ENCODE data around the gene APOL3.
"Not testable (repeated sequence)": the region's sequence is repeated elsewhere in the genome, so short reads cannot be mapped to it uniquely, and the experiment has no call there.

Gene APOL3

GRCh38 chr22:36160499-36160942 is at the start of gene APOL3:
TSS of gene APOL3 (minus strand) at chr22:36160755. CDS start at chr22:36149055, 11,700 bp downstream.
- peak; percentile 79 for DNase-seq

GRCh38 chr22:36210224-36210623 is 49.7 kb upstream of the APOL3 start:
- no peak for DNase-seq

DNA sequence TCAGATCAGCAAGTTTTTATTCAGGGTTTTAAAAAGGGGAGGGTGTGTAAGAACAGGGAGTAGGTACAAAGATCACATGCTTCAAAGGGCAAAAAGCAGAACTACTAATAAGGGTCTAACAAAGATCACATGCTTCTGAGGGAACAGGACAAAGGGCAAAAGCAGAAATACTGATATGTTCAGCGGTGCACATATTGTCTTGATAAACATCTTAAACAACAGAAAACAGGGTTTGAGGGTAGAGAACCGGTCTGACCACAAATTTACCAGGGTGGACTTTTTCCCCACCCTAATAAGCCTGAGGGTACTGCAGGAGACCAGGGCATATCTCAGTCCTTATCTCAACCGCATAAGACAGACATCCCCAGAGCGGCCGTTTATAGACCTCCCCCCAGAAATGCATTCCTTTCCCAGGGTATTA is 48.9 kb upstream of the APOL3 start:
- not testable (repeated sequence) for DNase-seq

DNA sequence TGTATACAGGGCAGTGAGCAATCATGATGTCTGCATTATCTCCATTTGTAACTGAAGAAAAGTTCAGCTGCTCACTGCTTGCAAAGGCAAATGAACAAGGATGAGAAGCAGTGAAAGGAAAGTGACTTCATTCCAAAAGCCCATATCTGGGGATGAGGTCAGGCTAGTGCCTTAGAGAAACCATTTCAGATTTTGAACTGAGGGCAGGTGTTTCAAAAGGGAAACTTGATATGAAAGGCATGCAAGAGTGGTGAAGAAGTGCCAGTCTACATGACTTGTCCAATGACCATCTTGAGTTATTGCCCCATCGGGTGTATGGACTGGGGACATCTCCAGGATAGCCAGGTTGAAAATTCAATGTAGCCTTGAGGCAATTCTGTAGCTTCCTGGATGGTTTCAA is 48.4 kb upstream of the APOL3 start:
- no peak for DNase-seq

GRCh38 chr22:36208162-36208765 is 47.7 kb upstream of the APOL3 start:
- DNase-seq = no peak

DNA sequence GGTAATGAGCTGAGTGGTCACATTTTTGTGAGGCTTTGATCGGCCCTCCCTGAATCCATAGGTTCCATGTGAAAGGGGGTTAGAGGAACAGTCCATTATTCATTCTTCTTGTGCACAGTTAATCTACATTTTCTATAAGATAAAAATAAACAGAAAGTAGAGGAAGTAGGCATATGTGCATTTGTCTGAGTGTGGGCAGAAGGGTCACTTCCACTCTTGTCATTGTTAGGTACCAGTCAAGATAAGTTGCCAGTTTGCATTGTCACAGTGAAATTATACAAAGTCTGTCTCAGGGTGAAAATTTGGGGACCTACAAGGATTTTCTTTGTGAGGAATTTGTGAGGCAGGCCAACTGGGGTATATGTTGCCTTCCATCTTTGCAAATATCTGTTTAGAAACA is 45.7 kb upstream of the APOL3 start:
- no peak for DNase-seq

- not testable (repeated sequence) for DNase-seq
Measured at GRCh38 chr22:36205573-36205972, 45.0 kb upstream of the APOL3 start.

DNA sequence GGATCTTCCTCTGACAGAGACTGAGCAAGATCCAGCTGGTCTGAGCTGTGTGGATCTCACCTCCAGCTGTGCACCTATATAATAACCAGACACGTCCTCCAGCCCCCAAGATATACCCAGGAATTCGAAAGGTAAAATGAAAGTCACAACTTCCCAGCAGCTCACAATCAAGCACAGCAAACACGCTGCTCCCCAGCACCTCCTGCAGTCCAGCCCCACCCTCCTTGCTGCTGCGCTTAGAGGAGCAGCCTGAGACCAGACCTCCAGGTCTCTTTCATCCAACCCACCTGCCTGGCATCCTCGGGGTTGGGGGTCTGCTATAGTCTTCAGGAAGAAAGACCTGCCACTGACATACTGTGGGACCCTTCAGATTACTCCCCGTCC is 44.1 kb upstream of the APOL3 start:
- DNase-seq = no peak

DNA sequence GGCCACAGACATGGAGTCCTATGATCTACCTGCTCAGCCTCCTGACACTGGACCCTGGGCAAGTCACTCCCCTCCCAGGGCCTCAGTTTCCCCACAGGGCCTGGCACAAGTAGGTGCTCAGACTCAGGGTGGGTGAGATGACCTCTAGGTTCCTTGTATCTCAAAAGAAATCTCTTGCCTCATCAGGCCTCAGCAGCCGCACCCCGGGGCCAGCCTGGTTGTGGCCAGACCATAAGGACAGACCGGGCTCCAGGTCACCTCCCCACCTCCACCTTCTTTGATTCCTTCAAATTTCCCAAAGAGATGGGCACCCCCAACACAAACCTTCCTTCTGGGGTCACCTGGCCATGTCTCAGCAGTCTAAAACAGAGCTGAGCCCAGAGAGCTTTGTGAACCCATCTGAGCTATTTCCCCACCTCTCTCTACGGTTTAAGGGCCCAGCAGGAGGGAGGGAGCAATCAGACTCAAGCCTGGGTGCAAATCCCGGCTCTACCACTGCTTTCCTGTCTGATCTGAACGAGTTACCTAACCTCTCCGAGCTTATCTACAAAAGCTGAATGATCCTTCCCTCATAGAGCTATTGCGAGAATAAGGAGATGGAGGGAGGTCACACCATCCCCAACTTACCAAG is 43.6 kb upstream of the APOL3 start:
- DNase-seq = no peak

GRCh38 chr22:36203441-36203840 is 42.9 kb upstream of the APOL3 start:
- DNase-seq = not testable (repeated sequence)

GRCh38 chr22:36202906-36203305 is 42.4 kb upstream of the APOL3 start:
- DNase-seq = not testable (repeated sequence)

GRCh38 chr22:36201630-36202319 is 41.2 kb upstream of the APOL3 start, which contains the start of gene APOL4:
TSS of gene APOL4 (minus strand) at chr22:36201809. CDS start at chr22:36201734, 75 bp downstream.
- no peak for DNase-seq

DNA sequence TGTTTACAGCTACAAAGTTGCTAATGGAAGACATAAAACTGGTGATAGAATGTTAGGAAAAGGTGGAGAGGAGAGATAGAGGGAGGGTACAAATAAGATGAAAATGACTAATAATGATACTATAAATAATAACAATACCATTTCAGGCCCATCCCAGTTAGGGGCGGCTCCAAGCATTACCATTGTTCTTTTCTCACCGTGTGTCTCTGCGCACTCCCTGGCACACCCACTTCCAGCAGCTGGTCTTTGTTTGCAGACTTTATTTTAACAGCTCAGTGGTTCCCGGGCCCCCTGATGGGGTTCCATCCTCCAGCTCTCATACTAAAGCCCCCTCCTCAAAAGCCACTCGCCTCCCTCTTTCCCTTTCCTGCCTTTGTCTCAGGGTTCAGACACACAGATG is 40.5 kb upstream of the APOL3 start:
- DNase-seq = not testable (repeated sequence)

GRCh38 chr22:36199001-36199551 is 38.5 kb upstream of the APOL3 start:
- no peak for DNase-seq

- DNase-seq = no peak
Measured at GRCh38 chr22:36198536-36198935, 38.0 kb upstream of the APOL3 start.

- no peak for DNase-seq
Measured at GRCh38 chr22:36197514-36198146, 37.1 kb upstream of the APOL3 start.

DNA sequence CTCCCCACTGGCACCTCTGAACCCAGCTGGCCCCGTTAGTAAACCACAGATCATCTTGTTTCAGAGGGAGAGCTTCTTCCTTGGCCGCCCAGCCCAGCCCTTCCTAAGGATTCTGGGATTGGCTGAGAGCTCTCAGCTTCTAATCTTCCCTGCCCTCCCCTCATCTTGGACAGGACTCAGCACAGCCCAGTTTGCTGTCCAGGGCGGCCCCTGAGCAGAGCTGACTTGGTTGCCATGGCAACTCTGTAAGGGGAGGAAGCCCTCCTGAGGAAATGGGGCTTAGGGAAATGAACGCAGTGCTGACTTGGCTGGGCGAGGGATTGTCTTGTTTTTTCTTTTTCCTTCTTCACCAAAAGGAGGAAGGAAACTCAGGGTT is 36.5 kb upstream of the APOL3 start:
- DNase-seq = no peak

DNA sequence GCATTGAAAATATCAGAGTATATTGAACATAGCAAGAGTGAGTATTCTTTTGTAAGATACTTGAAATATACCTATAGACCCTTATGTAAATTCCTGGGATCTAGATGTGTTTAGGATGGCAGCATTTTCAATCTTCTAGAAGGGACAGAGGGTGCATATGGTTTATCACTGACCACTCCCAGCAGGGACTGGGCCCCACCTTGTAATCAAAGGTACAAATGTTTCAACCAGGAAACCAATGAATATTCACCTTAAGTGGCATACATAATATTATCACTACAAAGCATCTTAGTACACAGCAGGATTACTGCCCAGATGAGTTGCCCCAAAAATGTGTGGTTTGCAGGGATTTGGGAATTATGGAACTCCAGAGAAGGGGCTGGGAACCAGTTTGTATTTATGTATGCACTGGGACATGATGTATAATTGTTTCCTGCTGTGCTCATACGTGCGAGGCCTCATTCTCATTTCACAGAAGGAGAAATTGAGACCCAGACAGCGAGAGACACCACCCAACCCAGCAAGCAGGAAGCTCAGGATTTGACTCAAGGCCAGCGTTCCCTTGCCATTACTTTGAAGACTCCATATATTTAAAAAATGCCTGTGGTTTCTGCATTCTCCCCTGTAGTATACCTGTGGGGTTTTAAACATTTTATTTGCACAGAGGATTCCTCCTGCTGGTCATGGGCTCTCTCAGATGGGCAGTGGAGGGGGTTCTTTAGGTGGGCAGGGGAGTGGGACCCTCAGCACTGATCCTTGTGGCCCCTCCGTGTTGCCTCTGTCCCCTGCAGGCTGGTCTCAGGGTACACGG is 35.9 kb upstream of the APOL3 start:
- no peak for DNase-seq

DNA sequence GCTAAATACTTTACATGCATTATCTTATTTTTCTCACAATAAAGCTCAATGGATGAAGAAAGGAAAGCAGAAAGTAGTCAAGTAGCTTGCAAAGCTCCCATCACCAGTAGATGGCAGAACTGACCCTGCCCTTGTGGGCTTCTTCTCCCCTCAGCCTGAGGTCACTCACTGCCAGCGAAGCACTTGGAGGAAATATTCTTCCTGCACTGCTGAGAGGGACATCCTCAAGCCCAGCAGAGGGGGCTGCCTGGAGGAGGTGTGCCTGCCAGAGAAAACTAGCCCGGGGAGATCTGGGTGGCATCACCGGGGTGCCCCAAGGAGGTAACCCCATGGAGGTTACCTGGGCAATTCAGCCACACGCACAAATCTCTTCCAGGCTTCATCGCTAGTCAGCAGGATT is 34.4 kb upstream of the APOL3 start:
- DNase-seq = peak; percentile 77

GRCh38 chr22:36194385-36194784 is 33.8 kb upstream of the APOL3 start:
- DNase-seq = no peak

GRCh38 chr22:36193577-36193976 is 33.0 kb upstream of the APOL3 start:
- no peak for DNase-seq

- DNase-seq = peak; percentile 17
Measured at GRCh38 chr22:36193171-36193570, 32.6 kb upstream of the APOL3 start.

Measured in activated effector memory CD4-positive, alpha-beta T cell treated with anti-CD3 and anti-CD28 coated beads, Interleukin-2, amount 50 U/mL, for 16 hours (primary cell).